ENCODE data around the gene P4HA3.

- no peak for TF ChIP-seq POLR2AphosphoS5 (IDR thresholded peaks at IDR 0.05; ENCODE audit: low read depth, low read length)
- TF ChIP-seq TAF1 (IDR thresholded peaks at IDR 0.05; ENCODE audit: low read depth, low read length): no peak
Observed at GRCh38 chr11:74226907-74227306, 84.5 kb downstream of the P4HA3 start.
